ENCODE measurements around the gene PRKN. TPM values are rescaled to one million over a fixed set of nuclear protein-coding genes. Genes with fewer than 3 reads are reported as not detected.

Gene PRKN
- total RNA-seq: under 1 TPM in 2 of 3 donors, not detected in 1; 0.05 to 0.13 TPM

DNA sequence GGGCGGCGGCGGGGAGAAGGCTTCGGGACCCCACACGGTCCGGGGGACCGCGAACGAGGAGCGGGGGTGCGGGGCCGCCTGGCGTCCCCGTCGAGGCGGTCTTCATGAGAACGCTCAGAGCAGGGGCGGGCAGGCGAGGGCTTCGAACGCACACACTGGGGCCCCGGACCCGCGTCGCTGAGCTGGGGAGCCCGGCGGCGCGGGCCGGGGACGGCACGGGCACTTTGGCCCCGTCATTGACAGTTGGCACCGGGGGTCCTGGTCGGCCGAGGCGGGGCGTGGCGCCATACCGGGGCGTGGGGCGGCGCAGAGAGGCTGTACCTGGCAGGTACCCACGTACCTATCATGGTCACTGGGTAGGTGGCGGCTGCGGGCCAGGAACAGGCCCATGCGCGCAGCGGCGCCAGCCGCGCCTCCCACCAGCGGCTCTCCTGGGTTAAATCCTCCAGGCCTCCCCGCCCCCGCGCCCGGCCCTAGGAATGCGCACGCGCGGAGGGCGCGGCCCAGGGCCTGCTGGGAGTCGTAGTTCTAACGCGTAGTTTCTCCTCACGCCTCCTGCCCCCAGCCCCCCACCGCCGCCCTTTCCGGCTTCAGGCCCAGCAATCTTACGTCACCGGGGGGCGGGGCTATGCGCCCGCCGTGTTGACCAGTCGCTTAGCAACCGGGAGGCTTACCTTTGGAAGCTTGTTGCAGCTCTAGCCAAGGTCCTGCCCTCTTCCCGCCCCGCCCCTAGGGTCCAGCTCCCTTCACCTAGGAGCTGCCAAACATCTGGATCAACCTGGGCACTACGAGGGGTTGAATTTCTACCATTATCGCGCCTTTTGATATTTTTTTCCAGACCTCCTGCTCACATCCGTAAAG, at the start of gene PRKN, which contains the start of gene PACRG:
TSS of gene PRKN (minus strand) at position 445 of the 861 bp plus-strand sequence.
TSS of gene PACRG (plus strand) at position 653 of the 861 bp plus-strand sequence.
- no peaks in the 10 kb centered on the region for H3K36me3 Mint-ChIP-seq (ENCODE audit: insufficient read depth)
- ATAC-seq (peak; percentile 96), DNase-seq (peak; percentile 96)
- no peaks in the 10 kb centered on the region for H3K9me3 Mint-ChIP-seq
- H3K27me3 Mint-ChIP-seq (ENCODE audit: low read depth): no peaks in the 10 kb centered on the region
- peaks cover 14% of the 10 kb centered on the region for H3K4me1 Mint-ChIP-seq (ENCODE audit: low read depth)
- H3K4me3 Mint-ChIP-seq: peak within 1 kb of the TSS; percentile 91

GRCh38 chr6:162777091-162777490, 49.5 kb upstream of the PRKN start:
- H3K36me3 Mint-ChIP-seq (ENCODE audit: insufficient read depth): no peaks in the 10 kb centered on the region
- DNase-seq: no peak
- no peak for ATAC-seq
- H3K4me1 Mint-ChIP-seq (ENCODE audit: low read depth): no peaks in the 10 kb centered on the region
- peaks cover 19% of the 10 kb centered on the region for H3K9me3 Mint-ChIP-seq
- H3K27me3 Mint-ChIP-seq (ENCODE audit: low read depth): no peaks in the 10 kb centered on the region
- H3K4me3 Mint-ChIP-seq: no peak overlapping the region

DNA sequence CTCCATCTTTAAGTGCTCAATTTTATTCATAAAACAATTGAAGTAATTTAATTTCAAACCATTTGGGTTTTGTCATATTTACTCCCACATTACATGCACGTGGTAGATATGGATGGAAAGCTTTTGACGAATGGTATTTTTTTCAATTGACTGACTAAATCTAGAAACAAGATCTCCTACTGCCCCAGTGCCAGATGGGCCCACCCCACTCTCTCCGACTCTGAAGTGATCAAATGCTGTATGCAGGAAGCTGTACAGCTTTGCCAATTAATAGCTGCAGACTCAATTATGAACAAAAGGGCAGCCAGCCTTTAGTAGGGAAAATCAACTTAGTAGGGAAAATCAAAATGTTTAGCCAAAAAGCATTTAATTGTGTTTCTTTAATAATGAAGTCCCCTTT, 46.4 kb upstream of the PRKN start:
- ATAC-seq (no peak), DNase-seq (no peak)
- H3K4me3 Mint-ChIP-seq: no peak overlapping the region
- no peaks in the 10 kb centered on the region for H3K36me3 Mint-ChIP-seq (ENCODE audit: insufficient read depth)
- H3K27me3 Mint-ChIP-seq (ENCODE audit: low read depth): no peaks in the 10 kb centered on the region
- H3K9me3 Mint-ChIP-seq: peaks cover 1% of the 10 kb centered on the region
- no peaks in the 10 kb centered on the region for H3K4me1 Mint-ChIP-seq (ENCODE audit: low read depth)

DNA sequence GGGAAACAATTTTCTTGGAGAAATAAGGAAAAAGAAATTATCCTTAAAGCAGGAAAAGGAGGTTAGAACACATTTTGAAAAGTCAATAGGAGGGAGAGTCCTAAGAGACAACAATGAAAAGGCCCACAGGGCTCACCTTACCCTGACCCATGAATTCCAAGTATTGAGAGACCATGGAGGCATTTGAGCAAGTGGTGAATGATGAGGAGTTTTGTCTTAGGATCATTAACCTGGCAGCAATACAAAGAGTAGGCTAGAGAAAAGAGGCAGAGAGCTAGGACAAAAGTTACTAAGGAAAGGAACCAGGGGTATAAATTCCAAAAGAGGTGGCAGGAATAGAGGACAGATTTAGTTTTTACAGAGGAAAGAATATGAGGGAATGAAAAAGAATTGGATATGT, 44.9 kb upstream of the PRKN start:
- ATAC-seq: no peak
- H3K27me3 Mint-ChIP-seq (ENCODE audit: low read depth): no peaks in the 10 kb centered on the region
- H3K36me3 Mint-ChIP-seq (ENCODE audit: insufficient read depth): no peaks in the 10 kb centered on the region
- DNase-seq: no peak
- H3K4me1 Mint-ChIP-seq (ENCODE audit: low read depth): no peaks in the 10 kb centered on the region
- no peaks in the 10 kb centered on the region for H3K9me3 Mint-ChIP-seq
- H3K4me3 Mint-ChIP-seq: no peak overlapping the region

DNA sequence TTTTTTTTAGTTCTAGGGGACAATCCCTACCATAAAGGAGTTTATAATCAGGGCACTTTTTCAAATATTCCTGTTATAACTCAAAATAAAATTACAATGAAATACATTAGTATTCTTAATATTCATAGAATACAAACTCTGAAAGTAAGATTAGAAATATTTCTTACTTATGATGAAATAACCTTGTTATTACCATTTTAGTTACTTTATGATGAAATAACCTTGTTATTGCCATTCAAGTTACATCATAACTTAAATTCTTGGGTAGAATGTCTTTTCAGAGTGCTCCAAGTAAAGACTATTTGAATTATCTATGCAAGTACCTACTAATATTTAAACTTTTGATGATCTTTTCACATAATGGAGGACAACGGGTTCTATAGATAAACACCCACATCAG, 43.4 kb upstream of the PRKN start:
- H3K4me3 Mint-ChIP-seq: no peak overlapping the region
- no peak for ATAC-seq
- H3K27me3 Mint-ChIP-seq (ENCODE audit: low read depth): no peaks in the 10 kb centered on the region
- H3K36me3 Mint-ChIP-seq (ENCODE audit: insufficient read depth): no peaks in the 10 kb centered on the region
- H3K9me3 Mint-ChIP-seq: no peaks in the 10 kb centered on the region
- no peak for DNase-seq
- H3K4me1 Mint-ChIP-seq (ENCODE audit: low read depth): no peaks in the 10 kb centered on the region

GRCh38 chr6:162770136-162770535, 42.6 kb upstream of the PRKN start:
- Mint-ChIP-seq H3K36me3 (ENCODE audit: insufficient read depth) (no peaks in the 10 kb centered on the region), H3K4me1 (ENCODE audit: low read depth) (no peaks in the 10 kb centered on the region), H3K9me3 (no peaks in the 10 kb centered on the region), H3K4me3 (no peak overlapping the region), H3K27me3 (ENCODE audit: low read depth) (no peaks in the 10 kb centered on the region)
- ATAC-seq (no peak), DNase-seq (no peak)

DNA sequence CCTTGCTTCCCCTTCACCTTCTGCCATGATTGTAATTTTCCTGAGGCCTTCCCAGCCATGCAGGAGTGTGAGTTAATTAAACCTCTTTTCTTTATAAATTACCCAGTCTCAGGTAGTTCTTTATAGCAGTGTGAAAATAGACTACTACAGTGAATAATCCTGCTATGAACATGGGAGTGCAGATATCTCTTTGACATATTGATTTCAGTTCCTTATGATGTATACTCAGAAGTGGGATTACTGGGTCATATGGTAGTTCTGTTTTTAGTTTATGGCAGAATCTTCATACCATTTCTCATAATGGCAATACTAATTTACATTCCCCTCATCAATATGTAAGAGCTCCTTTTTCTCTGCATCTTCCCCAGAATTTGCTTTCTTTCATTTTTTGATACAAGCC, 26.2 kb upstream of the PRKN start:
- H3K27me3 Mint-ChIP-seq (ENCODE audit: low read depth): no peaks in the 10 kb centered on the region
- ATAC-seq (no peak), DNase-seq (no peak)
- H3K9me3 Mint-ChIP-seq: no peaks in the 10 kb centered on the region
- no peaks in the 10 kb centered on the region for H3K4me1 Mint-ChIP-seq (ENCODE audit: low read depth)
- no peaks in the 10 kb centered on the region for H3K36me3 Mint-ChIP-seq (ENCODE audit: insufficient read depth)
- H3K4me3 Mint-ChIP-seq: no peak overlapping the region

- ATAC-seq (no peak), DNase-seq (no peak)
- H3K36me3 Mint-ChIP-seq (ENCODE audit: insufficient read depth): no peaks in the 10 kb centered on the region
- no peaks in the 10 kb centered on the region for H3K27me3 Mint-ChIP-seq (ENCODE audit: low read depth)
- H3K4me1 Mint-ChIP-seq (ENCODE audit: low read depth): no peaks in the 10 kb centered on the region
- no peak overlapping the region for H3K4me3 Mint-ChIP-seq
- H3K9me3 Mint-ChIP-seq: no peaks in the 10 kb centered on the region
Measured at GRCh38 chr6:162751211-162751859, 23.8 kb upstream of the PRKN start.

GRCh38 chr6:162750776-162751175, 23.2 kb upstream of the PRKN start:
- H3K4me3 Mint-ChIP-seq: no peak overlapping the region
- DNase-seq: no peak
- H3K36me3 Mint-ChIP-seq (ENCODE audit: insufficient read depth): no peaks in the 10 kb centered on the region
- no peaks in the 10 kb centered on the region for H3K4me1 Mint-ChIP-seq (ENCODE audit: low read depth)
- H3K27me3 Mint-ChIP-seq (ENCODE audit: low read depth): no peaks in the 10 kb centered on the region
- no peaks in the 10 kb centered on the region for H3K9me3 Mint-ChIP-seq
- no peak for ATAC-seq

DNA sequence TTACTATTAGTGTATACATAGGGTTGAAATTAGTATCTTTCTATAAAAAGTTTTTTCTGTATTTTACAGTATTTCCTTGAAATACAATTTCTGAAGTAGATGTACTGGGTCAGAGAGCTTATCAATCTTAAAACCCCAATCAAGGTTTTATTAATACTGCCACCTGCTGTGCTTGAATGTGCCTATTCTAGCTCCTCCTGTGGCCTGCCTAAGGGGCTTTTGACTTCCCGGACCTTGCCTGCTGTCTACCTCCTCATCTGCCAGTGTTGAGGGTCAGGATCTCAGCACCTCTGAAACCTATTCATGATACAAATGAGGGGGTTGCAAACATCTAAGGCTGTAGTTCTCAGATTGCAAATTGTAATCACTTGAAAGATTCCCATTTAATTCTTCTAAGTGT, 9.4 kb upstream of the PRKN start:
- Mint-ChIP-seq H3K36me3 (ENCODE audit: insufficient read depth) (no peaks in the 10 kb centered on the region), H3K4me3 (no peak overlapping the region), H3K27me3 (ENCODE audit: low read depth) (peaks cover 4% of the 10 kb centered on the region), H3K4me1 (ENCODE audit: low read depth) (peaks cover 6% of the 10 kb centered on the region), H3K9me3 (no peaks in the 10 kb centered on the region)
- ATAC-seq: no peak
- no peak for DNase-seq

DNA sequence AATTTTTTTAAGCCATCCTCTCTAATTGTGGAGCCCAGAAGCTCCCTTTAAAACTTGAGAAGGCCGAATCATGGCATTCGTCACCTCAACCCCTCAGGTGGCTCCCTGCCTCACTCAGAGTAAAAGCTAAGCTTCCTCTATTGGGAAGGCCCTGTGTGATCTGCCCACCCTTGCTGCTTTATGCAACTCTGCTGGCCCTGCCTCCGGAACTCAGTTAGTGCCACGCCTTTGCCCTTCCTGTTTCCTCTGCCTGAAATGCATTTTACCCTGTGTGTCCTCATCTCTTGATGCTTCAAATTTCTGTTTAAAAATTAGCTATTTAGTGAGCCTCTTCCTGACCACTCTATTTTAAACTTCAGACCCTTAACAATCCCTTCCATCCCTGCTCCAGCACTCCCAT, 5.9 kb upstream of the PRKN start:
- peak; percentile 46 to 48 for ATAC-seq
- DNase-seq: no peak
- H3K4me1 Mint-ChIP-seq (ENCODE audit: low read depth): peaks cover 7% of the 10 kb centered on the region
- H3K27me3 Mint-ChIP-seq (ENCODE audit: low read depth): no peaks in the 10 kb centered on the region
- no peaks in the 10 kb centered on the region for H3K9me3 Mint-ChIP-seq
- H3K4me3 Mint-ChIP-seq: no peak overlapping the region
- no peaks in the 10 kb centered on the region for H3K36me3 Mint-ChIP-seq (ENCODE audit: insufficient read depth)

- ATAC-seq: no peak
- Mint-ChIP-seq H3K9me3 (no peaks in the 10 kb centered on the region), H3K27me3 (ENCODE audit: low read depth) (no peaks in the 10 kb centered on the region), H3K4me1 (ENCODE audit: low read depth) (peaks cover 20% of the 10 kb centered on the region), H3K4me3 (no peak overlapping the region), H3K36me3 (ENCODE audit: insufficient read depth) (no peaks in the 10 kb centered on the region)
- DNase-seq: no peak
Measured at GRCh38 chr6:162730502-162730901, 2.9 kb upstream of the PRKN start.

DNA sequence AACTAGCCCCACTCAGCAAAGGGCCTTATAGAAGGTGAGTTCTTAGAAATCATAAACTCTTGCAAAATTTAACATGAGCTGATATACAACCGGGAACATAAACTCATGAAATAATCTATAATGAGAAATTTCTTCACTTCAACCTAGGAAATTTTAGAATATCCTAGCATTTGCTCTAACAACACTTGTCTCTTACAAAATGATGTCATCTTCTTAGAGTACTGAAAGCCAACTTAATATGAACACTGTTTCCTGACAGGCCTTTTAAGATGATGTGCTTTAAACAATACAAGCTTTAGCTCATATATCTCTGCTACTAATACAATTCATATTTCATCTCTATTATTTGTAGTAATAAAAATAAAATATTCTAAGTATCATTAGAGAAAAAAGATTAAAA, 1.1 kb upstream of the PRKN start:
- Mint-ChIP-seq H3K4me3 (peak overlapping the region; percentile 91), H3K36me3 (ENCODE audit: insufficient read depth) (no peaks in the 10 kb centered on the region), H3K9me3 (no peaks in the 10 kb centered on the region), H3K4me1 (ENCODE audit: low read depth) (peaks cover 18% of the 10 kb centered on the region), H3K27me3 (ENCODE audit: low read depth) (no peaks in the 10 kb centered on the region)
- ATAC-seq: no peak
- DNase-seq: no peak

GRCh38 chr6:162728197-162728596, 631 bp upstream of the PRKN start:
- H3K4me3 Mint-ChIP-seq: peak overlapping the region; percentile 91
- peaks cover 14% of the 10 kb centered on the region for H3K4me1 Mint-ChIP-seq (ENCODE audit: low read depth)
- no peak for ATAC-seq
- no peak for DNase-seq
- H3K36me3 Mint-ChIP-seq (ENCODE audit: insufficient read depth): no peaks in the 10 kb centered on the region
- no peaks in the 10 kb centered on the region for H3K27me3 Mint-ChIP-seq (ENCODE audit: low read depth)
- H3K9me3 Mint-ChIP-seq: no peaks in the 10 kb centered on the region

DNA sequence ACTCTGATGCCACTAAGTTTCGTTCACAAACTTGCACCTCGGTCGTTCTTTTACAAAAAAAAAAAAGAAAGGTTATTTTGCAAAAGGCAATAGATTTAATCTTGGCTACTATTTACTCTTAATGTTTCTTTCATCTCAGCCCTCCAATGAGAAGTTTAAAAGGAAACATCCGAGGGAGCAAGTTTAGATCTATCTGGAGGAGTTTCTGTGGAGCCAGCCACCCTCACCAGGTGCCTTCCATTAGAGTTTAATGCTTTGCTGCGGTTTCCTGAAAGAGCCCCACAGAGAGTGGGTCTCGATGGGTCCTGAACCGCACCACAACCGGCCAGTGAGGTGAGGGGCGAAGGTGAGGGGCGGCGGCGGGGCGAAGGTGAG, 632 bp downstream of the PRKN start:
- Mint-ChIP-seq H3K27me3 (ENCODE audit: low read depth) (no peaks in the 10 kb centered on the region), H3K9me3 (no peaks in the 10 kb centered on the region), H3K4me1 (ENCODE audit: low read depth) (peaks cover 14% of the 10 kb centered on the region), H3K36me3 (ENCODE audit: insufficient read depth) (no peaks in the 10 kb centered on the region), H3K4me3 (peak overlapping the region; percentile 91)
- ATAC-seq (peak; percentile 8 to 19), DNase-seq (no peak)

Data from activated T-cell treated with anti-CD3 and anti-CD28 coated beads, Interleukin-2, amount 50 U/mL, for 4 hours (primary cell).